Skin epidermis (tissue), 12 donors: ENCODE results near the gene OR1F1.

Experiments
- H3K27ac ChIP-seq, 21 experiments: fragments of 200-600 bp; sonication (generic) in 11 of 21; one replicate each; pipeline ENCODE4 v1.5.0; 2020; ENCODE audit warnings: mild to moderate bottlenecking in 3 of 21, inconsistent platforms in 2 of 21, moderate library complexity in 2 of 21
- H3K4me3 ChIP-seq, 7 experiments: fragments of 200-600 bp; sonication (generic) in 2 of 7; one replicate each; pipeline ENCODE4 v1.5.0; 2020; ENCODE audit warnings: inconsistent platforms in 2 of 7, mild to moderate bottlenecking in 2 of 7, moderate library complexity in 1 of 7

The OR1F1 gene

DNA sequence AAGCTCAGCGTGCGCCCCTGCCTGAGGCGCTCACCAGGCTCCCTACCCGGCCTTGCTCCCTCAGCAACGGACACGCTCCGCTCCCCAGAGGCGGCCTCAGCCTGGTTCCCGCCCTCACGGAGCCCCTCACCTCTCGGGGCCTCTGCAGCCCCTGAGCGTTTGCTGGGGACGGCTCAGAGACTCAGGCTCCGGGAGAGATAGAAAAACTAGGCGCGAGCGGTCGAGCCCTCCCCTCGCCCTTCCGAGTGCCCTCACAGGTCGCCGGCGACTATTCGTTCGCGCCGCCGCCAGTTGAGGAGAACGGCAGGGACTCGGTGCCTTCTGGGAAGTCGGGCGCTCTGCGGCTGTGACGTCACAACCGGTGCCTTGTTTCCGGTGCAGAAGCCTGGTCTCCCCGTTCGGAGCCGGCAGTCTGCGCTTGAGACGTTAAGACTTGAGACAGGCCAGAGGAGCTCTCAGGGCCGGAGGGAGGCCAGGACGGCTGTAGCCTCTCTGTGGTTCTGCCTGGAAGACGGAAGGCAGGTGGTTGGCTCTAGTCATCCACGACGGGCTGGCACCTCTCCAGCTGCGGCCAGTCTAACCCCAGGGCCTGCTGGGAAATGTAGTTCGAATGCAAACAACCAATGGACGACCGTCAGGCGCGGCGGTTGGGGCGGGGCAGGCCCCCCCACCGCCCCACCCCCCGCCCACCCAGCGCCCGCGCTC, 47.0 kb downstream of the OR1F1 start, which contains the start of gene ZNF200:
Gene ZNF200, minus strand, starts transcription at position 302 of the 705 bp plus-strand sequence. CDS start 1,403 bp downstream, outside the sequence.
- H3K27ac ChIP-seq = peak within 1 kb of the TSS; percentile 81 to 98 (median 94)
- peak within 1 kb of the TSS; percentile 68 to 84 (median 81) for H3K4me3 ChIP-seq

GRCh38 chr16:3235856-3236669, 48.1 kb downstream of the OR1F1 start:
- H3K27ac ChIP-seq = no peak overlapping the region
- H3K4me3 ChIP-seq = no peak overlapping the region

DNA sequence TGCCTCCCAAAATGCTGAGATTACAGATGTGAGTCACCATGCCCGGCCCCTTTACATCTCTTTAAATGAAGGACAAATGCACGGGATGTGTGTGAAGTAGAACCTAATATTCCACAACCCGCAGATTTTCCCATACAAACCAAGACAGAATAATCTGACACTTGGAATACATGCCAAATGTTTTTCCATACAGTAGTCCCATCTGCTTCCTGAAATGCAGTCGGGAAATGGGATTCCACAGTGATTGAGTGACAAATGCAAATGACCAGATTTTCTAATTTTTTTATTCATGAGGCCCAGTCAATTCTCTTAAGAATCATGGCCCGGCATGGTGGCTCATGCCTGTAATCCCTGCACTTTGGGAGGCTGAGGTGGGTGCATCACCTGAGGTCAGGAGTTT, 53.8 kb downstream of the OR1F1 start:
- Histone ChIP-seq H3K4me3 (no peak overlapping the region), H3K27ac (no peak overlapping the region)

GRCh38 chr16:3242709-3243108, 54.7 kb downstream of the OR1F1 start:
- Histone ChIP-seq H3K27ac (peak overlapping the region in 1 of 21 experiments; percentile 6), H3K4me3 (no peak overlapping the region)

- H3K27ac ChIP-seq = no peak overlapping the region
These were observed 55.9 kb downstream of the OR1F1 start for GRCh38 chr16:3243882-3244281.

DNA sequence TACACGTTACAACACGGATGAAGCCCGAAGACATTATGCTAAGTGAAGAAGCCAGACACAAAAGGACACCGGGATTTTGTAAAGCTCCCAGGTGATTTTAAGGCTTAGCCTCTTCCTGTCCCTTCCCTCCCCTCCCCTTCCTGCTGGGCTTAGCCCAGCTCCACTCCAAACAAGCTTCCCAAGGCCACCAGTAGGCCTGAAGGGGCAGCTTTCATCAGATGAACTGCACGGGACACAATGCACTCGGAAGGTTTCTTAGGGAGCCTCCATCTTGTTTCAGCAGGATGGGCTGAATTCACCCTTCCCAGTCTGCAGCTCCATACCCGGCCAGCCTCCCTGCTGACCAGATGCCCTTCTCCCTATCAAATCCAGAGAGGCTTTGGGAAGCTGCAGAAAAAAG, 58.0 kb downstream of the OR1F1 start:
- Histone ChIP-seq H3K27ac (no peak overlapping the region), H3K4me3 (no peak overlapping the region)

More at GRCh38 chr16:3243882-3244281, 55.9 kb downstream of the OR1F1 start:
- no peak overlapping the region for H3K4me3 ChIP-seq

DNA sequence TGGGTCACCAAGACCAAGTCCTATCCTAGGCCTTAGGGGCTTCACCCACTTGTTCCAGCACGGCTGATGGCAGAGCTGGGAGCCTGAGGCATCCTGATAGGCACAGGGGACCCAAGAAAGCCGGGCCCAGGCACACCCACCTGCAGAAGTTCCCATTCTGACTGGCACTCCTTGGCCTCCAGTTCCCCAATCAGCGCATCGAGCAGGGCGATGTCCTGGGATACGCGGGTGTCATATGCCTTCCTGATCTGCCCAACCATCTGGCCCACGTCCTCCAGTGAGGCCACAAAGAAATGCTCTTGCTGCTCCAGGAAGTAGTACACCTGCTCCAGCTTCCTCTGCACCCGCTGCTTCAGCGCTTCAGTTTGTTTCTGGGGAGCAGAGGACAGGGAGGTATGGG, 58.9 kb downstream of the OR1F1 start:
- Histone ChIP-seq H3K4me3 (no peak overlapping the region), H3K27ac (no peak overlapping the region)

DNA sequence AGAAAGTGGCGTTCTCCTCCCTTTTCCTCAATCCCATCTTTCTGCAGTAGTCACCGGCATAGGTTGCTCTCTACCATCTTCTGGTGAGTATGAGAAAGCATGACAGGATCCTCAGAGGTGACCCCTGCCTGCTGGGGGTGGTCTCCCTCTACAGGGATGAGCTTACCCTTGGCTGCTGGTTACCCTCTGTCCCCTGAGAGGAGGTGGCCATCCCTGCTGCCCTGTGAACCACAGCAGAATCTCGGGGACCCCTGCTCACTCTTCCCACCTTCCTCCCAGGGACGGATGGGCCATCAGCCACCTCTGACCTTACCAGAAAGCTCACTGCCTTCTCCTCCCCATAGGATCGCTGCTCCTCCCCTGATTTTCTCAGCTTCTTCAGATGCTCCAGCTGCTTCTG, 60.6 kb downstream of the OR1F1 start:
- no peak overlapping the region for H3K27ac ChIP-seq
- H3K4me3 ChIP-seq = no peak overlapping the region

- Histone ChIP-seq H3K4me3 (no peak overlapping the region), H3K27ac (no peak overlapping the region)
These were observed 61.0 kb downstream of the OR1F1 start for GRCh38 chr16:3249020-3249419.

DNA sequence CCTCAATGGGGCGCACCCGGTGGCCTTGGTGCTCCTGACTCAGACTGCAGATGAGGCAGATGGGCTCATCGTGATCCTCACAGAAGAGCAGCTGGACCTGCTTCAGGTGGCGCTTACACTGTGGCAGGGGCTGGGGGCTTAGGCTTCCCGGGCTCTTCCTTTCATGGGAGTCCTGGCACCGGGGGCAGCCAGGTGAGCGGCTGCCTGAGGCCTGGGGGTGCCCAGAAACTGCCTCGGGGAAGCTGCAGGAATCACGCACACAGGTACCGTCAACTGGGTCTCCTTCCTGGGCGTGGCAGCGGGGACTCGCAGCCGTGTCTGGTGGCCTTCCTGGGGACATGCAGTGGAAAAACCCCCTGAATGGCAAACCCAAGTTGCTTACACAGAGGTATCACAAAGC, 61.4 kb downstream of the OR1F1 start:
- Histone ChIP-seq H3K4me3 (no peak overlapping the region), H3K27ac (no peak overlapping the region)

- Histone ChIP-seq H3K4me3 (no peak overlapping the region), H3K27ac (no peak overlapping the region)
These were observed 65.0 kb downstream of the OR1F1 start for GRCh38 chr16:3252967-3253366.

- no peak overlapping the region for H3K4me3 ChIP-seq
- no peak overlapping the region for H3K27ac ChIP-seq
These were observed 66.3 kb downstream of the OR1F1 start for GRCh38 chr16:3254309-3254708.
